ENCODE measurements around the gene TCF25. TPM values are rescaled to one million over a fixed set of nuclear protein-coding genes. Genes with fewer than 3 reads are reported as not detected.

Gene TCF25
- total RNA-seq, 1 experiment from 2014 or later, result 79.6 TPM

- no peak for ATAC-seq
- Histone ChIP-seq H3K4me3 (ENCODE audit: low read length) (no peak overlapping the region), H3K36me3 (ENCODE audit: low read depth, low read length) (no peaks in the 10 kb centered on the region), H3K4me2 (ENCODE audit: low read length) (no peak overlapping the region), H3K9me2 (replicated peaks; ENCODE audit: low read length) (no peaks in the 10 kb centered on the region), H3F3A (ENCODE audit: low read length, unreplicated experiment) (no peaks in the 10 kb centered on the region), H3K9me3 (ENCODE audit: low read length) (no peaks in the 10 kb centered on the region), H3K27ac (ENCODE audit: low read length) (no peak overlapping the region), H2AFZ (ENCODE audit: low read length) (no peak overlapping the region), H3K79me2 (ENCODE audit: low read length) (no peaks in the 10 kb centered on the region), H3K9ac (ENCODE audit: low read length) (no peak overlapping the region), H3K27me3 (ENCODE audit: low read length) (no peaks in the 10 kb centered on the region), H4K20me1 (ENCODE audit: low read length) (no peaks in the 10 kb centered on the region), H3K4me1 (ENCODE audit: insufficient read depth, low read length) (no peaks in the 10 kb centered on the region)
- ChIA-PET CTCF (no interaction called here), POLR2A (ENCODE audit: unreplicated experiment) (no interaction called here)
- intact Hi-C loops (cut with micrococcal nuclease), result no loop called here
- DNase-seq, result no peak
- no TSS peak for BruUV-seq (replicated peaks)
- TF ChIP-seq EZH2phosphoT487 (IDR thresholded peaks at IDR 0.05; ENCODE audit: borderline replicate concordance, low read length), result no peak
- no peak for TF ChIP-seq CTCF (conservative IDR thresholded peaks at IDR 0.05; ENCODE audit: low read depth, low read length)
- TF ChIP-seq EZH2 (IDR thresholded peaks at IDR 0.05; ENCODE audit: low read length, unreplicated experiment), result no peak
Observed at GRCh38 chr16:89853306-89853993, 19.9 kb upstream of the TCF25 start.

GRCh38 chr16:89855301-89855945, 18.0 kb upstream of the TCF25 start:
- CTCF ChIA-PET, result no interaction called here
- Histone ChIP-seq H3K36me3 (ENCODE audit: low read depth, low read length) (no peaks in the 10 kb centered on the region), H3K4me1 (ENCODE audit: insufficient read depth, low read length) (no peaks in the 10 kb centered on the region), H3K9me3 (ENCODE audit: low read length) (no peaks in the 10 kb centered on the region), H3K4me3 (ENCODE audit: low read length) (no peak overlapping the region), H3K9me2 (replicated peaks; ENCODE audit: low read length) (no peaks in the 10 kb centered on the region), H3K4me2 (ENCODE audit: low read length) (no peak overlapping the region), H4K20me1 (ENCODE audit: low read length) (no peaks in the 10 kb centered on the region), H3K27ac (ENCODE audit: low read length) (no peak overlapping the region), H3F3A (ENCODE audit: low read length, unreplicated experiment) (no peaks in the 10 kb centered on the region), H2AFZ (ENCODE audit: low read length) (no peak overlapping the region), H3K9ac (ENCODE audit: low read length) (no peak overlapping the region), H3K79me2 (ENCODE audit: low read length) (no peaks in the 10 kb centered on the region), H3K27me3 (ENCODE audit: low read length) (no peaks in the 10 kb centered on the region)
- POLR2A ChIA-PET (ENCODE audit: unreplicated experiment), result no interaction called here
- DNase-seq, result no peak
- no peak for TF ChIP-seq EZH2 (IDR thresholded peaks at IDR 0.05; ENCODE audit: low read length, unreplicated experiment)
- no peak for TF ChIP-seq CTCF (conservative IDR thresholded peaks at IDR 0.05; ENCODE audit: low read depth, low read length)
- no peak for TF ChIP-seq EZH2phosphoT487 (IDR thresholded peaks at IDR 0.05; ENCODE audit: borderline replicate concordance, low read length)
- no peak for ATAC-seq
- no TSS peak for BruUV-seq (replicated peaks)
- intact Hi-C loops (cut with micrococcal nuclease), result no loop called here

GRCh38 chr16:89855986-89856385, 17.4 kb upstream of the TCF25 start:
- intact Hi-C loops (cut with micrococcal nuclease), result no loop called here

More at GRCh38 chr16:89855986-89856385, 17.4 kb upstream of the TCF25 start:
- Histone ChIP-seq H2AFZ (ENCODE audit: low read length) (no peak overlapping the region), H3K4me3 (ENCODE audit: low read length) (no peak overlapping the region), H3K9me3 (ENCODE audit: low read length) (no peaks in the 10 kb centered on the region), H4K20me1 (ENCODE audit: low read length) (no peaks in the 10 kb centered on the region), H3K79me2 (ENCODE audit: low read length) (no peaks in the 10 kb centered on the region), H3K27ac (ENCODE audit: low read length) (no peak overlapping the region), H3K4me1 (ENCODE audit: insufficient read depth, low read length) (no peaks in the 10 kb centered on the region), H3K9ac (ENCODE audit: low read length) (no peak overlapping the region), H3K4me2 (ENCODE audit: low read length) (no peak overlapping the region), H3K27me3 (ENCODE audit: low read length) (no peaks in the 10 kb centered on the region), H3K36me3 (ENCODE audit: low read depth, low read length) (no peaks in the 10 kb centered on the region), H3F3A (ENCODE audit: low read length, unreplicated experiment) (no peaks in the 10 kb centered on the region), H3K9me2 (replicated peaks; ENCODE audit: low read length) (no peaks in the 10 kb centered on the region)
- ChIA-PET CTCF (no interaction called here), POLR2A (ENCODE audit: unreplicated experiment) (interaction anchor here (0.6 kb wide), 1 partner anchor 115 kb away, joined by 4 read pairs; no protein-coding TSS in a partner anchor)
- no TSS peak for BruUV-seq (replicated peaks)
- TF ChIP-seq CTCF (conservative IDR thresholded peaks at IDR 0.05; ENCODE audit: low read depth, low read length) (no peak), EZH2phosphoT487 (IDR thresholded peaks at IDR 0.05; ENCODE audit: borderline replicate concordance, low read length) (no peak), EZH2 (IDR thresholded peaks at IDR 0.05; ENCODE audit: low read length, unreplicated experiment) (no peak)
- ATAC-seq, result no peak
- DNase-seq, result no peak

All from PC-3 (cell line).